Measurements from ENCODE around the gene TLN1. TPM values are rescaled to one million over a fixed set of nuclear protein-coding genes. Genes with fewer than 3 reads are reported as not detected.

TLN1 gene
- total and polyA plus RNA-seq, 2 of the 8 experiments (the other 6 are each of a cell fraction or from before 2014, with no cell fraction given), result 28.1 to 90.1 TPM

DNA sequence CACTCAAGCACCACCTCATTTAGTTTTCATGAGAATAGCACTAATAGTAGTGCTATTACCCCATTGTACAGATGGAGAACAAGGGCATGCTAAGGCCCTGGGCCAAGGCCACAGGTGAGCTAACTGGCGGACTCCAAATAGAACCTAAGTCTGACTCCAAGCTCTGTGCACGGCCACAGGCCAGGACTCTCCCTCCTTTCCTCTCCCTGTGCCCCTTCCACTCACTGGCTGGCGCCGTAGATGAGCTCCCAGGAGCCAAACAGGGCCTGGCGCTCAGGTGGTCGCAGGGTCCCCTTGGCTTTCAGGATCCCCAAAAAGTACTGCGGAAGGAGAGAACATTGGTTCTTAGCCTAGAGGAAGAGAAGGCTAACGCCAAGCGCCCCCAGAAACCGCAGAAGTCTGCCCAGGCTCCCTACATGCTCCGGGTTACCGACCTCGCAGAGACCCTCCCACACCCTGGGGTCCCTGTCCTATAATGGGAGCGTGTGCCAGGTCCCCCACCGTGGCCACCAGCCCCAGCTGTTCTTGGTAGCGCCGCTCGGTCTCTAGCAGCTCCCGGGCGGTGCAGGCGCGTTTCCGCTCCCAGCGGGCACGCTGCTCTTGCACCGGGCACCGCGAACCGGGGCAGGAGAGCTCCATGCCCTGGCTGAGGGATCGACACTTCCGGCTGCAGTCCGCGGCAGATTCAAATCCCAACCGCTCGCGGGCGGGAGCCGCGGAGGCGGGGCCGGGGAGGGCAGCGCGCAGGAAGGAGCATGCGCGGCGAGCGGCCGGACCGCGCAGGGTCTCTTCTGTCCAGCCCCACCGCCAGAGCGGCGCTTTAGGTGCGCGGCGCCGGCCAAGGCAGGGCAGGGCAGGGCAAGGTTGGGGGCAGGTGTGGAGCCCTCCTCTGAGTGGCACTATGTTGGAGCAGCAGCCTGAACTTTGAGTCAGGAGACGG lies 67.2 kb downstream of the TLN1 start, which contains the start of gene ARHGEF39 (continued):
- TF ChIP-seq, protein P1, sequence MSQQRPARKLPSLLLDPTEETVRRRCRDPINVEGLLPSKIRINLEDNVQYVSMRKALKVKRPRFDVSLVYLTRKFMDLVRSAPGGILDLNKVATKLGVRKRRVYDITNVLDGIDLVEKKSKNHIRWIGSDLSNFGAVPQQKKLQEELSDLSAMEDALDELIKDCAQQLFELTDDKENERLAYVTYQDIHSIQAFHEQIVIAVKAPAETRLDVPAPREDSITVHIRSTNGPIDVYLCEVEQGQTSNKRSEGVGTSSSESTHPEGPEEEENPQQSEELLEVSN (IDR thresholded peaks at IDR 0.05), result no peak; the same call in 1 of the 2 replicates
- TF ChIP-seq FOSL1 (IDR thresholded peaks at IDR 0.05; ENCODE audit: insufficient read depth, low read depth, low read length) (no peak), CBX8 (IDR thresholded peaks at IDR 0.05; ENCODE audit: borderline replicate concordance, low read depth, low read length) (no peak), BACH1 (IDR thresholded peaks at IDR 0.05; ENCODE audit: low read length) (no peak)
